HL-60/S4 (cell line): ENCODE results near the gene SLC35F3.
"Not testable (repeated sequence)": the region's sequence is repeated elsewhere in the genome, so short reads cannot be mapped to it uniquely, and the experiment has no call there.

ENCODE experiments used
- in situ Hi-C: fragments of 300-500 bp; cut with MboI; formaldehyde crosslinking; loops from 2 replicates; pipeline ENCODE4 v1.14.3; 2022; ENCODE audit warnings: low sequenced_read_pairs

Gene SLC35F3

GRCh38 chr1:233904633-233905415 lies at the start of gene SLC35F3:
Gene SLC35F3 (plus strand): TSS chr1:233904676.
- in situ Hi-C loops = no loop called here

GRCh38 chr1:233859446-233859845 lies 45.0 kb upstream of the SLC35F3 start:
- in situ Hi-C loops = no loop called here

GRCh38 chr1:233863901-233864545 lies 40.5 kb upstream of the SLC35F3 start:
- in situ Hi-C loops = no loop called here

DNA sequence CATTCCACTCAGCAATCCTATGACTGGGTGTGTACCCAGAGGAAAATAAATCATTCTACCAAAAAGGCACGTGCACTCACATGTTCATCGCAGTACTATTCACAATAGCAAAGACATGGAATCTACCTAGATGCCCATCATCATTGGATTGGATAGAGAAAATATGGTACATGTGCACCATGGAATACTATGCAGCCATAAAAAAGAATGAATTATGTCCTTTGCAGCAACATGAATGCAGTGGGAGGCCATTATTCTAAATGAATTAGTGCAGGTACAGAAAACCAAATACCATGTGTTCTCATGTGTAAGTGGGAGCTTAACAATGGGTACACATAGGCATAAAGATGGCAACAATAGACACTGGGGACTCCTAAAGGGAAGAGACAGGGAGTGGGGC lies 39.9 kb upstream of the SLC35F3 start:
- in situ Hi-C loops = no loop called here

GRCh38 chr1:233865216-233865615 lies 39.3 kb upstream of the SLC35F3 start:
- in situ Hi-C loops = no loop called here

GRCh38 chr1:233865902-233866301 lies 38.6 kb upstream of the SLC35F3 start:
- in situ Hi-C loops = no loop called here

- in situ Hi-C loops = no loop called here
These were observed 37.4 kb upstream of the SLC35F3 start for GRCh38 chr1:233867028-233867427.

DNA sequence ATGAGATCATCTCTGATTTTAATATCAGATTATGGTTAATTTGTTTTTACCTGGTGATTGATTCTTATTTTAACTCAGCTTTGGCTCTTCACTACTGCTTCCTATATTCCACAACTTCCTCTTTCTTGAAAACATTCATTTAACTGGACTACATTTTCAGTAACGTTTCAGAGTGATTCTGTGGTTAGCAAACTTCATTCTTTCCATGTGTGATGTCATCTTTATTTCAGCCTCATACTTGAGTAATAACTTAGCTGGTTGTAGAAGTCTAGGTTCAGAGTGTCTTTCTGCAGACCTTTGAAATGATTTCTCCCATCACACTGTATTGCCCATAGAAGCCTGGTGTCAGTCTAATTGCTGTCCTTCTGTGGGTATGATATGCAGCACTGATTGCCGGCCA lies 36.0 kb upstream of the SLC35F3 start:
- in situ Hi-C loops = no loop called here

DNA sequence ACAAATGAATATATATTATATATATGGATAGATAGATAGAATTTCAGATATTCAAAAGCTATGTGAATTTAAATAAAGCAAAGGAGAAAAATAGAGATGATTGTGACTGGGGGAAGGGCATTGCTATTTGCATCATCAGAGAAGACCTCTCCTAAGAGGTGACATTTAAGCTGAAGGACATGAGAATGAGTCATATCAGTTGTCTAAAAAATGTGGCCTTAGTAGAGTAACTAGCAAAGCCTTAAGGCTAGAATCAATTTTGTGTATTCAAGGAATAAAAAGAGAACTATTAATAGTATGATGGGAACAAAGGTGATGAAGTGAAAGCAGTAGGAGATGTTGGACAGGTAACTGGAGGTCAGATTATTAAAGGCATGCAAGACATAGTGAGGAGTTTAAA lies 34.8 kb upstream of the SLC35F3 start:
- in situ Hi-C loops = no loop called here

- in situ Hi-C loops = no loop called here
These were observed 30.8 kb upstream of the SLC35F3 start for GRCh38 chr1:233873666-233874065.

DNA sequence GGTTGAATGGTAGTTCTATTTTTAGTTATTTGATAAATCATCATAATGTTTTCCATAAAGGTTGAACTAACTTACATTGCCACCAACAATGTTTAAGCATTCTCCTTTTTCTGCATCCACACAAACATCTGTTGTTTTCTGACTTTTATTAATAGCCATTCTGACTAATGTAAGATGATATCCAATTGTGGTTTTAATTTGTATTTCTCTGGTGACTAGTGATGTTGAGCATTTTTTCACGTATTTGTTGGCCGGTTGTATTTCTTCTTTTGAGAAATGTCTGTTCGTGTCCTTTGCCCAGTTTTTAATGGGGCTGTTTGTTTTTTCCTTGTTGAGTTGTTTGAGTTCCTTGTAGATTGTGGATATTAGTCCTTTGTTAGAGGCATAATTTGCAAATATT lies 24.6 kb upstream of the SLC35F3 start:
- in situ Hi-C loops = no loop called here

DNA sequence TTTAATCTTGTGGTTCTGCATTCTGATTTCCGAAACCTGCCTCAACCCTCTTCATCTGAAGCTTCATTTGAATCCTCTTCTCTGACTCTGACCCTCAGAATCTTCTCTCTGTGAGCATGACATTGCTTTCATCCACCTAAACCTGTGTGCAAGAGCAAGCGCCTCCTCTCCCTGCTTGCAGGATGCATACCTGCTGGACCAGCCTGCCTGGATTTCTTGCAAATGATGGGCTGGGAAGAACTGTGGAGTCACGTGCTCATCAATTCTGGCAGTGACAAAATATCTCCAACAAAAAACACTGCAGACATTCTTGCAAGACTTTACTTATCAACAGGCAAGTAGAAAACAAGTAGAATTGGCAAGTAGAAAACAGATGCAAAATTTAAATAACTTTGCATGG lies 20.8 kb upstream of the SLC35F3 start:
- in situ Hi-C loops = no loop called here

- in situ Hi-C loops = no loop called here
These were observed 19.9 kb upstream of the SLC35F3 start for GRCh38 chr1:233884461-233885151.

- in situ Hi-C loops = no loop called here
These were observed 19.1 kb upstream of the SLC35F3 start for GRCh38 chr1:233885196-233885920.

DNA sequence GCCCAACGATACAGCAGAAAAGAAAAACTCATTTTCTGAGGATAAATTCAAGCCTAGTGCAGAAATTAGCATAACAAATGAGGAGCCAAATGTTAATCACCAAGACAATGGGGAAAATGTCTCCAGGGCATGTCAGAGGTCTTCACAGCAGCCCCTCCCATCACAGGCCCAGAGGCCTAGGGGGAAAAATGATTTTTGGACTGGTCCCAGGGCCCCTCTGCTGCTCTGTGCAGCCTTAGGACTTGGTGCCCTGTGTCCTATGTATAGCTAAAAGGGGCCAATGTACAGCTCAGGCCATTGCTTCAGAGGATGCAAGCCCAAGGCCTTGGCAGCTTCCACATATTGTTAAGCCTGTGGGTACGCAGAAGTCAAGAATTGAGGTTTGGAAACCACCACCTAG lies 13.3 kb upstream of the SLC35F3 start:
- in situ Hi-C loops = not testable (repeated sequence)

DNA sequence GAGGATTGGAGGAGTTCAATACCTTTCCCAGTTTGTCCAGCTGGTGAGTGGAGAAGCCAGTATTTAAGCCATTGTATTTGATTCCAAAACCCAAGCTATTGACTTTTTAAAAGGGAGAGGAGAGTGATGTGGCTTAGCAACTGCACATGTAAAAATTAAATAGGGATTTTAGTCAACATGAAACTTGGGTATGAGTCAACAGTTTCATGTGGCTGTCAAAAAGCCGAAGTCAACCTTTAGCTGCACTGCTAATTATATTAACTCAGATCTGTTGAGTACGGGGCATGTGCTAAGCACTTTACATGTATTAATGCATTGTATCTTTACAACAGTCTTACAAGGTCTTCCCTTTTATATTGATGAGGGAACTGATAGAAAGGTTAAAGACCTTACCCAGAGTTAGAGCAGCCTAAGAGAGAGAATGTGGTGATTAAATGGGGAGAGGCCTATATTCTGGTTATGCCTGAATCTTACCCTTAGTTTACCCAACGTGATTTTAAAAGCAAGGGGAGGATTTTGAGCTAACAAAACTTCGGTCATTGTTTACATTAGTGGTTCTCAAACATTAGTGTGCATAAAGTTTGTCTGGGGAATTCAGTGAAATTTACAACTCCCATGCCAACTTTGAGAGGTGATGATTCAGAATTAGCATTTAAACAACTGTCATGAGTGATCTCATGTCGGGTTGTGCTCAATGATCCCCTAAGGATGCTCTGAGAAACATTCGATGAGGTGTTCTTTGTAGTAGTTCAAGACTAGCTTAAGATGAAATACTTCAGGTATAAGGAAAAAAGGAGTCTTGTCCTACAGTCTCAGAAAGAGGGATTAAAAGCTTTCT lies 6.9 kb upstream of the SLC35F3 start:
- in situ Hi-C loops = no loop called here

DNA sequence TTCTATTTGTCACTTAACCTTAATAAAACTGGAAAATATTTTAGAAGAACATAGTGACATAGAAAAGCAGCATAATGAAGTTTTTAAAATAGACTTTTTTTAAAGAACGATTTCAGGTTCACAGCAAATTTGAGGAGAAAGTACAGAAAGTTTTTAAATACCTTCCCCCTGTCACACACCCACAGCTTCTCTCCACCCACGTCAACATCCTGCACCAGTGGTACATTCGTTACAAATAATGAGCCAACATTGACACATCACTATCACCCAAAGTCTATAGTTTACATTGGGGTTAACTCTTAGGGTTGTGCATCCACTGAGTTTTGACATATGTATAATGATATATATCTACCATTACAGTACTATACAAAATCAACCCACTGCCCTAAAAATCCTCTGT lies 3.0 kb upstream of the SLC35F3 start:
- in situ Hi-C loops = no loop called here

GRCh38 chr1:233905416-233906051 lies 1.1 kb downstream of the SLC35F3 start:
- in situ Hi-C loops = no loop called here

- in situ Hi-C loops = no loop called here
These were observed 2.7 kb downstream of the SLC35F3 start for GRCh38 chr1:233907151-233907550.

- in situ Hi-C loops = no loop called here
These were observed 3.6 kb downstream of the SLC35F3 start for GRCh38 chr1:233908092-233908491.
